ENCODE results near the gene PIK3CB.
"Not testable (repeated sequence)": the region's sequence is repeated elsewhere in the genome, so short reads cannot be mapped to it uniquely, and the experiment has no call there.

The PIK3CB gene

DNA sequence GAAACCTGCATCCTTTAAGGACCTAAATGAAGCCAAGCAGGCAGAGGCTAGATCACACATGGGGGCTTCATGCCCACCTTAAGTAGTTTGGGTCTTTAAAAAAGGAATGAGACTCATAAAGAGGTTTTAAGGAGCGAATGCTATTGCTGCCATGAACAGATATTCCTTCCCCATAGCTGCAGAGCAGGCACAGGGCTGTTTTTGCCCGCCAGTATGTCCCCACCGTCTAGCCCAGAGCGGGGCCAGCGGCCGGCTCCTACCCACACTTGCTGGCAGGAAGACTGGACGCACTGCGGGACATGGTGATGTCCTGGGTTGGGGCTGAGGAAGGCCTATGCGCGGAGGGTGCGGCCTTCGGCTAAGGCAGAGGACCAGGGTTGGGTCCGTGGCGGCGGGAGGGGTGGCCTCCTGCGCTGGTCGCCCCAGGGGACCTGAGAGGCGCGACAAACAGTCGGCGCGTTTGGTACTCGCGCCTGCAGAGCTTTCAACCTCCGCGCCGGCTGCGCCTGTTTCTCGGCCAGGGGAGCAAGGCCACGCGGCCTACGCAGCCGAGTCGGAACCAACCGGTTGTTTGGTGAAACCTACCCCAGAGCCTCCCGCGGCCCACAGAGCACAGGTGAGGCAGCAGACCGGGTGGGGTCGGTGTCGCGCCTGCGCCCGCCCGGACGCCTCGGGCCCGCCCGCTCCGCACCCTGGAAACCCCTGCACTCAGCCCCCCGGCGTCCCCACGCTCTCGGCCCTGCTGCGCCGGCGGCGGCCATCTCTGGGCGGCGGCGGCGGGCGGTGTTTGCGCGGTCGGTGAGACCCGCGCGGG lies 226.2 kb downstream of the PIK3CB start, which contains the start of gene FAIM:
FAIM (plus strand) TSS at position 450 of the 814 bp plus-strand sequence. CDS start 10,956 bp downstream, outside the sequence.
- no peak for DNase-seq (ENCODE audit: low read depth)
- TF ChIP-seq, protein P1, sequence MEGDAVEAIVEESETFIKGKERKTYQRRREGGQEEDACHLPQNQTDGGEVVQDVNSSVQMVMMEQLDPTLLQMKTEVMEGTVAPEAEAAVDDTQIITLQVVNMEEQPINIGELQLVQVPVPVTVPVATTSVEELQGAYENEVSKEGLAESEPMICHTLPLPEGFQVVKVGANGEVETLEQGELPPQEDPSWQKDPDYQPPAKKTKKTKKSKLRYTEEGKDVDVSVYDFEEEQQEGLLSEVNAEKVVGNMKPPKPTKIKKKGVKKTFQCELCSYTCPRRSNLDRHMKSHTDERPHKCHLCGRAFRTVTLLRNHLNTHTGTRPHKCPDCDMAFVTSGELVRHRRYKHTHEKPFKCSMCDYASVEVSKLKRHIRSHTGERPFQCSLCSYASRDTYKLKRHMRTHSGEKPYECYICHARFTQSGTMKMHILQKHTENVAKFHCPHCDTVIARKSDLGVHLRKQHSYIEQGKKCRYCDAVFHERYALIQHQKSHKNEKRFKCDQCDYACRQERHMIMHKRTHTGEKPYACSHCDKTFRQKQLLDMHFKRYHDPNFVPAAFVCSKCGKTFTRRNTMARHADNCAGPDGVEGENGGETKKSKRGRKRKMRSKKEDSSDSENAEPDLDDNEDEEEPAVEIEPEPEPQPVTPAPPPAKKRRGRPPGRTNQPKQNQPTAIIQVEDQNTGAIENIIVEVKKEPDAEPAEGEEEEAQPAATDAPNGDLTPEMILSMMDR (conservative IDR thresholded peaks at IDR 0.05; ENCODE audit: low read depth, low read length): no peak
- peak within 1 kb of the TSS; percentile 71 for H3K4me3 ChIP-seq (ENCODE audit: low read length)

DNA sequence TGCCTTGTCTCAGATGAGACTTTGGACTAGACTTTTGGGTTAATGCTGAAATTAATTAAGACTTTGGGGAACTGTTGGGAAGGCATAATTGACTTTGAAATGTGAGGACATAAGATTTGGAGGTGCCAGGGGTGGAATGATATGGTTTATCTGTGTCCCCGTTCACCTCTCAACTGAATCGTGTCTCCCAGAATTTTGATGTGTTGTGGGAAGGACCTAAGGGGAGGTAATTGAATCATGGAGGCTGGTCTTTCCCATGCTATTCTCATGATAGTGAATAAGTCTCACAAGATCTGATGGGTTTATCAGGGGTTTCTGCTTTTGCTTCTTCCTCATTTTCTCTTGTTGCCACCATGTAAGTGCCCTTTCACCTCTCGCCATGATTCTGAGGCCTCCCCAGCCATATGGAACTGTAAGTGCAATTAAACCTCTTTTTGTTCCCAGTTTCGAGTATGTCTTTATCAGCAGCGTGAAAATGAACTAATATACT lies 230.6 kb downstream of the PIK3CB start:
- DNase-seq (ENCODE audit: low read depth): not testable (repeated sequence)

More for the DNA sequence above, 230.6 kb downstream of the PIK3CB start:
- not testable (repeated sequence) for H3K4me3 ChIP-seq (ENCODE audit: low read length)
